PC-3 (cell line): ENCODE results near the gene EXOC1. TPM values are rescaled to one million over a fixed set of nuclear protein-coding genes. Genes with fewer than 3 reads are reported as not detected.

ENCODE experiments used
- ATAC-seq: fragments of 200-7000 bp; cut with Tn5 transposase; 2 replicates; pipeline ENCODE4 v1.9.1; 2020; ENCODE audit warnings: mild to moderate bottlenecking, moderate library complexity
- BruUV-seq: library from RNA; stranded (reverse); fragments of 400-500 nt; replicated peaks from 2 replicates; lab custom pipeline; 2021; lab: Mats Ljungman, UMichigan
- CTCF ChIA-PET: fragments of 300-600 bp; sonication (Branson Sonifier 250); formaldehyde crosslinking; loops from one replicate; lab custom pipeline; 2022; ENCODE audit warnings: antibody characterized with exemption; lab: Charles Lee
- POLR2A ChIA-PET: fragments of 300-600 bp; sonication (Branson Sonifier 250); formaldehyde crosslinking; loops from one replicate; lab custom pipeline; 2022; ENCODE audit warnings: antibody characterized with exemption; ENCODE audit not compliant: unreplicated experiment; lab: Charles Lee
- DNase-seq: peaks from one replicate; pipeline ENCODE4 v3.0.0-alpha.2; 2015
- H2AFZ ChIP-seq: fragments of 300-600 bp; sonication (generic); 2 replicates; pipeline ENCODE4 v1.6.0; 2016; ENCODE audit warnings: antibody characterized with exemption, low read length
- H3F3A ChIP-seq: fragments of 300-600 bp; sonication (generic); one replicate; pipeline ENCODE4 v1.6.0; 2017; ENCODE audit warnings: antibody characterized with exemption, low read length, control low read depth, mild to moderate bottlenecking; ENCODE audit not compliant: unreplicated experiment
- H3K27ac ChIP-seq: fragments of 300-600 bp; sonication (generic); 2 replicates; pipeline ENCODE4 v1.5.1; 2016; ENCODE audit warnings: mild to moderate bottlenecking, low read length
- H3K27me3 ChIP-seq: fragments of 300-600 bp; sonication (generic); 2 replicates; pipeline ENCODE4 v1.6.1; 2016; ENCODE audit warnings: low read length, mixed read lengths
- H3K36me3 ChIP-seq: fragments of 300-600 bp; sonication (generic); 2 replicates; pipeline ENCODE4 v1.6.1; 2016; ENCODE audit warnings: low read depth, mixed run types, low read length, mixed read lengths
- H3K4me1 ChIP-seq: fragments of 300-600 bp; sonication (generic); 2 replicates; pipeline ENCODE4 v1.5.1; 2016; ENCODE audit warnings: low read length; ENCODE audit not compliant: insufficient read depth
- H3K4me2 ChIP-seq: fragments of 300-600 bp; sonication (generic); 2 replicates; pipeline ENCODE4 v1.6.0; 2016; ENCODE audit warnings: low read length
- H3K4me3 ChIP-seq: fragments of 300-600 bp; sonication (generic); 2 replicates; pipeline ENCODE4 v1.5.1; 2016; ENCODE audit warnings: mild to moderate bottlenecking, low read length, mixed read lengths
- H3K79me2 ChIP-seq: fragments of 300-600 bp; sonication (generic); 2 replicates; pipeline ENCODE4 v1.6.1; 2017; ENCODE audit warnings: low read length, mixed read lengths
- H3K9ac ChIP-seq: fragments of 300-600 bp; sonication (generic); 2 replicates; pipeline ENCODE4 v1.6.0; 2016; ENCODE audit warnings: mild to moderate bottlenecking, low read length
- H3K9me2 ChIP-seq: fragments of 300-600 bp; sonication (generic); replicated peaks from 2 replicates; pipeline ENCODE4 v1.6.1; 2016; ENCODE audit warnings: mixed run types, low read length, mixed read lengths
- H3K9me3 ChIP-seq: fragments of 300-600 bp; sonication (generic); 2 replicates; pipeline ENCODE4 v1.6.1; 2016; ENCODE audit warnings: low read length, mixed read lengths
- H4K20me1 ChIP-seq: fragments of 300-600 bp; sonication (generic); 2 replicates; pipeline ENCODE4 v1.6.1; 2016; ENCODE audit warnings: low read length, mixed read lengths
- EZH2 ChIP-seq: fragments of 300-600 bp; sonication (generic); IDR thresholded peaks from one replicate; pipeline ENCODE4 v1.6.1; 2017; ENCODE audit warnings: antibody characterized with exemption, mild to moderate bottlenecking, low read length; ENCODE audit not compliant: unreplicated experiment
- EZH2phosphoT487 ChIP-seq: fragments of 300-600 bp; sonication (generic); IDR thresholded peaks from 2 replicates; pipeline ENCODE4 v1.6.1; 2018; ENCODE audit warnings: mild to moderate bottlenecking, antibody characterized with exemption, low read length, borderline replicate concordance
- intact Hi-C: fragments of 100-400 bp; cut with micrococcal nuclease; formaldehyde crosslinking; loops from 2 replicates; pipeline ENCODE4 v1.9.0; 2023
- total RNA-seq: library from RNA; depleted of rRNA; stranded (reverse); fragments of >200 nt; gene quantifications from 2 replicates; pipeline ENCODE4 v1.2.3, GENCODE V29; 2014
- TF ChIP-seq, protein P1 (sequence below): fragments of 300-600 bp; sonication (generic); conservative IDR thresholded peaks from 2 replicates; pipeline ENCODE4 v1.5.1; 2017; ENCODE audit warnings: antibody characterized with exemption, low read depth, mild to moderate bottlenecking, low read length

Gene EXOC1
- total RNA-seq, 1 experiment from 2014 or later = 37.4 TPM

DNA sequence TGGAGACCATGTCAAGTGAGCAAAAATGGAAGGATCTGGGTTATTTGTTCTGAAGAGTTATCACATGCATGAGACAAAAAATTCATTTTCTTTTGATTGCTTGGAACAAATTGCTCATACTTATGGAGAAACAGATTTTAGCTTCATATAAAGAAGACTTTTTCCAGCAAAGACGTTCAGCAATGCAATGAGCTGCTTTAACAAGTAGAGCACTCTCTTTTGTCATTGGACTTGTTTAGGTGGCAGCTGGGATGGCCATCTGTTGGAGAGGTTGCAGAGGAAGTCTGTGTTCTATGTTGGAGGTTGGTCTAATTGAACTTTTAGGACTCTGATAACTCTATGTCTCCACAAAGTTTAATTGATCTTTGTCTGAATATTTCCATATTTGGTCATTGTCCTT, 75.4 kb downstream of the EXOC1 start:
- Histone ChIP-seq H2AFZ (no peak overlapping the region), H3K9ac (no peak overlapping the region), H3K36me3 (no peaks in the 10 kb centered on the region), H3K27ac (no peak overlapping the region), H3K79me2 (no peaks in the 10 kb centered on the region), H3K4me2 (no peak overlapping the region), H3K9me3 (no peaks in the 10 kb centered on the region), H3K9me2 (no peaks in the 10 kb centered on the region), H3F3A (no peaks in the 10 kb centered on the region), H3K4me3 (no peak overlapping the region), H4K20me1 (no peaks in the 10 kb centered on the region), H3K27me3 (no peaks in the 10 kb centered on the region), H3K4me1 (no peaks in the 10 kb centered on the region)
- ATAC-seq (no peak), DNase-seq (no peak)
- ChIA-PET POLR2A (no interaction called here), CTCF (interaction anchor here (0.6 kb wide), 1 partner anchor 8 kb away, joined by 3 read pairs; no protein-coding TSS in a partner anchor)
- BruUV-seq = no TSS peak
- intact Hi-C loops = no loop called here
- no peak for TF ChIP-seq EZH2phosphoT487
- TF ChIP-seq, protein P1, sequence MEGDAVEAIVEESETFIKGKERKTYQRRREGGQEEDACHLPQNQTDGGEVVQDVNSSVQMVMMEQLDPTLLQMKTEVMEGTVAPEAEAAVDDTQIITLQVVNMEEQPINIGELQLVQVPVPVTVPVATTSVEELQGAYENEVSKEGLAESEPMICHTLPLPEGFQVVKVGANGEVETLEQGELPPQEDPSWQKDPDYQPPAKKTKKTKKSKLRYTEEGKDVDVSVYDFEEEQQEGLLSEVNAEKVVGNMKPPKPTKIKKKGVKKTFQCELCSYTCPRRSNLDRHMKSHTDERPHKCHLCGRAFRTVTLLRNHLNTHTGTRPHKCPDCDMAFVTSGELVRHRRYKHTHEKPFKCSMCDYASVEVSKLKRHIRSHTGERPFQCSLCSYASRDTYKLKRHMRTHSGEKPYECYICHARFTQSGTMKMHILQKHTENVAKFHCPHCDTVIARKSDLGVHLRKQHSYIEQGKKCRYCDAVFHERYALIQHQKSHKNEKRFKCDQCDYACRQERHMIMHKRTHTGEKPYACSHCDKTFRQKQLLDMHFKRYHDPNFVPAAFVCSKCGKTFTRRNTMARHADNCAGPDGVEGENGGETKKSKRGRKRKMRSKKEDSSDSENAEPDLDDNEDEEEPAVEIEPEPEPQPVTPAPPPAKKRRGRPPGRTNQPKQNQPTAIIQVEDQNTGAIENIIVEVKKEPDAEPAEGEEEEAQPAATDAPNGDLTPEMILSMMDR = no peak
- TF ChIP-seq EZH2 = no peak

DNA sequence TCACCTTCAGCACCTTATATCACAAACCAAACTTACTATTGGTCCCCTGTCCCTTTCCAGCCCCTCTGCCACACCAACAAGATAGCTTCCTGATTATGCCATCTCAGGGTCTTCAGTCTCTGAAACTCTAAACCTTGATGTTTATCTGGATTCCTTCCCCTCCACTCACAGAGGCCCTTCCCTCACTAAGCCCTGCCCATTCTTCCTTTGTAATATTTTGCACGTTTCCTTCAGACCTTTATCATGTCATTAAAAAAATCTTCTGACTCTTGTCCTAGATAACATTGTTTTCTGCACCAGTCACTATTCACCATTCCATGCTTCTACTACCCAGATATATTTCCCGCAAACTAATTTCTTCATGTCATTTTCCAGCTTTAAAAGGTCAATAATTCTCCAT, 77.6 kb downstream of the EXOC1 start:
- Histone ChIP-seq H3K4me2 (no peak overlapping the region), H3F3A (no peaks in the 10 kb centered on the region), H2AFZ (no peak overlapping the region), H3K4me1 (no peaks in the 10 kb centered on the region), H3K4me3 (no peak overlapping the region), H3K79me2 (no peaks in the 10 kb centered on the region), H3K27ac (no peak overlapping the region), H3K36me3 (no peaks in the 10 kb centered on the region), H3K9me3 (no peaks in the 10 kb centered on the region), H3K9ac (no peak overlapping the region), H4K20me1 (no peaks in the 10 kb centered on the region), H3K27me3 (no peaks in the 10 kb centered on the region), H3K9me2 (no peaks in the 10 kb centered on the region)
- no TSS peak for BruUV-seq
- ChIA-PET POLR2A (no interaction called here), CTCF (no interaction called here)
- ATAC-seq = no peak
- intact Hi-C loops = no loop called here
- no peak for DNase-seq
- no peak for TF ChIP-seq EZH2
- TF ChIP-seq EZH2phosphoT487 = no peak
- TF ChIP-seq, protein P1 = no peak

DNA sequence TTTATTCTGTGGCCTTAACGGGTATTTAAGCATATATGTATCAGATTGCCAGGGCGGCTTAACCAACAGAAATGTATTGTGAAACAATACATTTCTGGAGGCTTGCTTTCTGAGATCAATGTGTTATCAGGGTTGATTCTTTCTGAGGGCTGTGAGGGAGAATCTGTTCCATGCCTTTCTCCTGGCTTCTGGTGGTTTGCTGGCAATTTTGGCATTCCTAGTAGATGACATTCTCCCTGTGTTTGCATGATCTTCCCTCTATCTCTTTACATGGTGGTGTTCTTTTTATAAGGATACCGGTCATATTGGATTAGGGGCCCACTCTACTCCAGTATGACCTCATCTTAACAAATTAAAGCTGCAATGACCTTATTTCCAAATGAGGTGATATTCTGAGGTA, 78.4 kb downstream of the EXOC1 start:
- Histone ChIP-seq H3K4me3 (no peak overlapping the region), H3K9me2 (no peaks in the 10 kb centered on the region), H3K36me3 (no peaks in the 10 kb centered on the region), H3K4me2 (no peak overlapping the region), H3K9ac (no peak overlapping the region), H3F3A (no peaks in the 10 kb centered on the region), H3K4me1 (no peaks in the 10 kb centered on the region), H3K27ac (no peak overlapping the region), H3K27me3 (no peaks in the 10 kb centered on the region), H2AFZ (no peak overlapping the region), H3K79me2 (no peaks in the 10 kb centered on the region), H3K9me3 (no peaks in the 10 kb centered on the region), H4K20me1 (no peaks in the 10 kb centered on the region)
- DNase-seq (no peak), ATAC-seq (no peak)
- intact Hi-C loops = no loop called here
- ChIA-PET POLR2A (no interaction called here), CTCF (no interaction called here)
- BruUV-seq = no TSS peak
- TF ChIP-seq, protein P1 = no peak
- no peak for TF ChIP-seq EZH2
- TF ChIP-seq EZH2phosphoT487 = no peak
